CMK (cell line): ENCODE results near the gene TARS1.

Experiments used
- DNase-seq: peaks from one replicate; pipeline ENCODE4 v3.0.0-alpha.2; 2010; ENCODE audit warnings: low read depth

TARS1 gene

DNA sequence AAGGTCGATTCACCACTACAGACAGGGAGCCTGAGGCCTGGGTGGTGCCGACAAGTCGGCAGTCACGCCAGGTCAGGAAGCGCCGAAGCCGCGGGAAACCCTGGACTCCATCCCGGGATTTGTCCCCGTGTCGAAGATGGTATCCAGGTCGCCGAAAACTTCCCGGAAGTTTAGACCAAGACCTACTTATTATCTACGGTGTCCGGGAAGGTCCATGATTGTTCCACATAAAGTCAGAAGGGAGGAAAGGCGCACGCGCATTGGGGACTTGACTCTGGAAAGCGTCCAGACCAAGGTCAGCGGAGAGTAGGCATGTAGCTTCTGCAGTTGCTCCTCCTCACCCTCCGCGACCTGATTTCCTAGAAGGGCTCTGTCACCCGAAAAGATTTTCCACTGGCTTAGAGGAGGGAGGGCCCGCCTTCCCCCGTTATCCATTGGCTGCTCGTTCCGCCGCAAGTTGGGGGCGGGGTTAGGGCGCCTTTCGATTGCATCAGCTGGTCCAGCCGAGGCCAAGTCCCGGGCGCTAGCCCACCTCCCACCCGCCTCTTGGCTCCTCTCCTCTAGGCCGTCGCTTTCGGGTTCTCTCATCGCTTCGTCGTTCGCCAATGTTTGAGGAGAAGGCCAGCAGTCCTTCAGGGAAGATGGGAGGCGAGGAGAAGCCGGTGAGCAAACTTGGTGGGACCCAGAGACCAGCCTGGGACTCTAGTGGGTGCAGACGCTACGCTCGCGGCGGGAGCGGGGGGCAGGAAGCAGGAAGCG lies at the start of gene TARS1:
TARS1 (plus strand) TSS at position 484 of the 759 bp plus-strand sequence; CDS start at position 606, 122 bp downstream.
- DNase-seq: peak; percentile 100

GRCh38 chr5:33398501-33398900 lies 42.3 kb upstream of the TARS1 start:
- DNase-seq: no peak

- DNase-seq: no peak
Measured at GRCh38 chr5:33400675-33401074, 40.1 kb upstream of the TARS1 start.

DNA sequence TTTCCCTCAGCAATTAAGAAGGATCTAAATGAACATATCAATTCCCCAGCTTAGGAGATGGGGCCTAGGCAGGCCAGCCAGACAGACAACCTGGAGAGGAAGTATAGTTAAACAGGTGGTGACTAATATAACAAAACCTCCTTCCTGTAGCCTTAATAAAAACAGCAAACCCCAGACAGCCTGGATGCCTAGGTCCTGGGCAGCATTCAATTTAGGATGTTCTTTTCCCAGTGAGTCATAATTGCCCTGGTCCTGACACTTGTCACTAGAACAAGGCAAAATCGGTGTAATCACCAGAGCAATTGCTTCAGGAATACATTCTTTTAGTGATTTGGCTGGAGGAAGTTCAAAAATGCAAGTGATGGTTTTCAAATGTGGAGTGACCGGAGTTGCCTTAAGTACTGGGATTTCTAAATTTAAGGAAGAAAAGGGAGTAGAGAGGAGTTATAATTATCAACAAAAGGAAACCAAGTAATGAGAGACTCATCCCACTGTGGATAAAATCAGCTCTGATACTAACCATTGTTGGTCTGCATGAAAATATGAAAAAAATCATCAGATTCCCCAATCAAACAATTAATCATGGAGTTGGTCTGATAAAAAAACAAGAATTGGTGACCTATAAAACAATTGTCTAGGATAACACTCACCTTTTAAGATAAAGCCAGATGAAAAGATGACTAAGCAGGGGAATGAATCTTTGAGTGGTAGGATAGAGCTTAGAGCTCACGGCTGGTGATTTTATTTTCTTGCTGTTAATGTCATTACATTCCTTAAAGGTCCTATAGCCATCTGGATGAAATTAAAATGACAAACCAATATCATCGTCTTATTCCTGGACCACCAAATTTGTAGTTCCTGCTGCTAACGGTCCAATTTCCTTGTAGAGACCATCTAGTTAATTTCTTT lies 39.0 kb upstream of the TARS1 start:
- DNase-seq: no peak

DNA sequence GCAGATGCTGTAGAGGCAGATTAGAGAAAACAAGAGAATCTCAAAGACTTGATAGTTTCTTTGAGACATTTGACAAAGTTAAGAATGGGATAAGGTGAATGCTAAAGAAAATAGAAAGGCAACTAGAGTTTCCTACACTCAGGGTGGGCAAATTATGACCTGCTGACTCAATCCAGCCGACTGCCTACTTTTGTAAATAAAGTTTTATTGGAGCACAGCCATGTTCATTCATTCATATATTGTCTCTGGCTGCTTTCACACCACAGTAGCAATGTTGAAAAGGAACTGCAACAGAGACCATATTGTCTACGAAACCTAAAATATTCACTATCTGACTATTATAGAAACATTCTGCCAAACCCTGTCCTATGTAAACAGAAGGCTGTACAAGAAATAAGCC lies 37.6 kb upstream of the TARS1 start:
- DNase-seq: no peak

DNA sequence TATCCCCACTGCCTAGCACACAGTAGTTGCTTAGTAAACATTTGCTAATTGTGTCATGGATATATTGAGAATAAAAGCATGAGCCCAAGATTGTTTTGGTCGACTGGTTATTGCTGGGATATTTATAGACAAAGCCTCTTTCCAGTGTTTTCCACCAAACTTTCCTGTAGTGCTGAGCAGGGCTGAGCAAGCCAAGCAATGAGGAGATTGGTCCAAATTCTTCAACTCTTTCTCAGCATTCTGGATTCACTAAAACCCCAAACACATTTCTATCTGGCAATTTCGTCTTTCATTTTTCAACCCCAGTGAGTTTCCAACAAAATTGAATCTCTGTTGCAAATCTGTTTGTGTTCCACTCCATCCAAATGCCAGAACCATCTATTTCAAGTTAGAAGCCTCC lies 31.9 kb upstream of the TARS1 start:
- DNase-seq: no peak

DNA sequence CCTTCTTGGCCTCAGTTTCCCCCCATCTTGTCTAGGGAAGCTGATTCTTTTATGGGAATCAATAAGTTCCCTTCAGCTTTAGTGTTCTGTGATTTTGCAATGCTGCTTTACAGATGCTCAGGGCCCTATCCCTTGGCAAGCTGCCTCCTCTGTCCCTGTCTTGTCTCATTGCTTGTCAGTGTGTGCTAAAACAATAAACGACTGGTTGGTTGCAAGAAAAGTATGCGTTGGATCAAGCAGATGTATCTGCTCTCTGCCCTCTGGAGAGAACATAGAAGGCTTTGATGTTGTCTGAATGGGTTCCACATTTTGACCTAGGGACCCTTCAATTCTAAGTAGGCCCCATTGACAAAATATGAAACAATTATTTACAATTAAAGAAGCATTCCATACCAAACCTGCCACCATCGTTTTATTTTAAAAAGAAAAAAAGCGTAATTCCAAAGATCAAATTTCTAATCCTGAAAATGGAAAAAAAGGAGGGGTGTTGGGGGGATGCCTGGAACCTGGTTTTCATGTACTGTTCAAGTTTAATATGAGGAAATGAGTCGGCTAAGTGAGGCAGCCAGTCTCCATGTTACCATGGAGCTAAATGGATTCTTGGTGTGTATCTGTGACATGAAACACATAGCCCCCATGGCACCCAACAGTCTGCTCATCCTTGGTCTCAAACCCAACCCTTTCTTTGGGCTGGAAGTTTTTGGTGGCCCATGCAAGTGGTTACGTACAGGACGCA lies 31.2 kb upstream of the TARS1 start:
- DNase-seq: no peak

DNA sequence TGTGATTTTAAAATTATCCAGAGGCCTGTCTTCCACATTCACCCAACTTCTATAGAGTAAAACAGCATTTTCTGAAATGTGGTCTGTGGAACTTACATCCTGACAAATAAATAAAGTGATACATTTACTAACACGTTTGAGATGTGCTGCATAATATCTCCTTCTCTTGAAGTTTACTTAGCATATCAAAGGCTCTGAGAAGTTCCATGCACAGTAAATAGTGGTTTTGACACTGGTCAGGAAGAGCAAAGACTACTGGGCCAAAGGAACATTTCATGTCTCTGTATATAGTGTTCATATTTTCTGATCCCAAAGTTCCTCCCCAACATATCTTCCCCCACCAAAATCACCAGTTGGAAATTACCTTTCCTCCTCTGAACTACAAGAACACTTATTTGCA lies 30.5 kb upstream of the TARS1 start:
- no peak for DNase-seq

DNA sequence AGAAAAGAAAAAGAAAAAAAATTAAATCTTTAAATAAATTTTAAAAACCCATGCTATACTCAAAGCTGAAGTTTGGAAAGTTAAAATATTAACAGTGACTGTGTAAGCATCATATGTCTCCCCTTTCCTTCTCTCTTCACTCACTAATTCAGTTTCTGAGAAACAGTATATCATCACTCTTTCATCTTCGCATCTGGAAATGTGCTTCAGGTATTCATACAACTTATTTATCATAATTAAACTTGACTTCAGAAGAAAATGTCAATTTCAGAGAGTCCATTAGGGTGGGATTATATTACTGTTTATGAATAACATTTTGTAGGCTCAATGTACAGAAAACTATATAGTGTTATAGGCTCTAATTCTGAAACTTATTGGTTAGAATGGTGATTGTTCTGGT lies 29.3 kb upstream of the TARS1 start:
- no peak for DNase-seq

DNA sequence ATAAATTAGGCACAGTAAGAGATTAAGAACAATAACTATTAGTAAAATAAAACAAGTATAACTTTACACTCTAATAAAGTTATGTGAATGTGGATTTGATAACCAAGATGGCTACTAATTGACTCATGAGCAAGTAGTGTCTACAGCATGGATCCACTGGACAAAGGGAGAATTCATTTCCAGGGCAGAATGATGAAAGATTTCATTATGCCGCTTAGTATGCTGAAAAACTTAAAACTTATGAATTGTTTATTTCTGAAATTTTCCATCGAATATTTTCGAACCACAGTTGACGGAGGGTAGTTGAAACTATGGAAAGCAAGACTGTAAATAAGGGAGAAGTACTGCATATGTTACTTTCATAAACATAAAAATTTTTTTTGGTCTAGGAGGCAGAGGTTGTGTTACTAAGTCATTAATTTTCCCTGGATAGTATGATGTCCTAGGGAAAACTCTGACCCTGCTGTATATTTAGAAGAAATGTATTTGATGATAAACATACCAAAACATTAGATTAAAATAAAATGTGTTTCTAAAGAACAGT lies 24.9 kb upstream of the TARS1 start:
- DNase-seq: no peak

- DNase-seq: no peak
Measured at GRCh38 chr5:33417632-33418031, 23.1 kb upstream of the TARS1 start.

GRCh38 chr5:33420946-33421345 lies 19.8 kb upstream of the TARS1 start:
- no peak for DNase-seq

DNA sequence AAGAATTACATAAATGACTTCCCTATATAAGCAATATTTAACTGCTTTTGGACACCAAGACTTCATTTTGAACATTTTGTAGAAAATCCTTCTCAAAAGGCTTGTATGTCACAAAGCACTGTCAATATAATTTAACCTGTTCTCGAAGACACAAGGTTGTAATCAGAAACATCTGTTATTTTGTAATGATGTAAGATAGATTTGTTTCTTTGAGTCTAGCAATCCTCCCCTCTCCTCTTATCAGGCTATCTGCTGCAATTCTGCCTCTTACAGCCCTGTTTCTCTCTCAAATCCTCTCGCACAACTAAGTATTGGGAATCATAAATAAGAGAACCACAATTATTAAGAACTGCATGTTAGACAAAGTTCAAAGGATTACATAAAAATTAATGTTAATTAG lies 18.6 kb upstream of the TARS1 start:
- DNase-seq: no peak

GRCh38 chr5:33423018-33423630 lies 17.6 kb upstream of the TARS1 start:
- DNase-seq: no peak

- no peak for DNase-seq
Measured at GRCh38 chr5:33425314-33425713, 15.5 kb upstream of the TARS1 start.

- no peak for DNase-seq
Measured at GRCh38 chr5:33430983-33431382, 9.8 kb upstream of the TARS1 start.

DNA sequence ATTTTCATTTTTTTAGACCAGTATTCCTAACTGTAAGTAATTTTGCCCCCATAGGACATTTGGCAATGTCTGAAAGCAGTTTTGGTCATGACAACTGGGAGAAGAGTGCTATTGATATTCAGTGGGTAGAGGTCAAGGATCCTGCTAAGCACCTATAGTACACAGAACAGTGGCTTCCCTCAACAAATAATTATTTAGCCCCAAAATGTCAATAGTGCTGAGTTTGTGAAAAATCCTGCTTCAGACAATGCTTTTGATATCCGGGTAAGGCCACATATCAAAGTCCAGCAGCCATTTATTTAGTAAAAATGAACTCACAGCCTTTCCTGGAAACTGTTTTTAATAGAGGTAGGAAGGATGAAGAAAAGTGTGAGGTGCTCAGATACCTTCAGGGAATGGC lies 8.1 kb upstream of the TARS1 start:
- no peak for DNase-seq

GRCh38 chr5:33433303-33434240 lies 7.2 kb upstream of the TARS1 start:
- no peak for DNase-seq

DNA sequence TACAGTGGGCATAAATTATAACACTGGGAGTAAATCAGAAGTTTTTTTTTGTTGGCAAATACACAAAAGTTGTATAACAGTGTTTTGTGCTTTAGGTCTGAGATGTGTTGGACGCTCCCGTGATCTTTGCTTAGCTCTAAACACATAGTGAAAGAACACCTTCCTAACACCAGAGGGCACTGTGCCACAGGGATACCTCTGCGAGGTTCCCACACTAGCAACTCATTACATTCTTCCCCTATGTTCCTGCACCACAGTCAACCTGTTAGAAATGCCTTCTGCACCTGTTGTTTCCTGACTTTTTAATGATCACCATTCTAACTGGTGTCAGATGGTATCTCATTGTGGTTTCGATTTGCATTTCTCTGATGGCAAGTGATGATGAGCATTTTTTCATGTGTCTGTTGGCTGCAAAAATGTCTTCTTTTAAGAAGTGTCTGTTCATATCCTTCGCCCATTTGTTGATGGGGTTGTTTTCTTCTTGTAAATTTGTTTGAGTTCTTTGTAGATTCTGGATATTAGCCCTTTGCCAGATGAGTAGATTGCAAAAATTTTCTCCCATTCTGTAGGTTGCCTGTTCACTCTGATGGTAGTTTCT lies 4.8 kb upstream of the TARS1 start:
- peak; percentile 65 for DNase-seq

DNA sequence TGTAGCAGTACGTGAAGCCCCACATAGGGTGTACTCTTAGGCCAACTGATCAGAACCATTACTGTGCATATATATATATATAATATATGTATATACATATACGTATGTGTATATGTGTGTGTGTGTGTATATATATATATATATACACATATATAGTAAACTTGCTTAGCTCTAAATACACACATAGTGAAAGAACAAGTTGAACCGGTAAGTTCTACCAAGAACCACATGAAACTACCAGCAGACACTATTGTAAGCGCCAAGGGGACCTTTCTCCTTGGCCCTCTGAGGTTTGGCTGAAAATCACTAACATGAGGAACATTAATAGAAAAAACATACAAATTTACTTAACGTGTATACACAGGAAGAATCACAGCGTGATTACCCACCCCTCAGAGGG lies 1.8 kb upstream of the TARS1 start:
- no peak for DNase-seq
